CD8-positive, alpha-beta memory T cell (primary cell): ENCODE data around the gene EBF4. TPM values are rescaled to one million over a fixed set of nuclear protein-coding genes. Genes with fewer than 3 reads are reported as not detected.

Experiments used
- CTCF ChIA-PET: fragments of 350-600 bp; sonication (Branson Sonifier 250); formaldehyde crosslinking; loops from one replicate; lab custom pipeline; 2021; ENCODE audit warnings: antibody characterized with exemption; lab: Charles Lee
- POLR2A ChIA-PET: fragments of 350-600 bp; sonication (Branson Sonifier 250); formaldehyde crosslinking; loops from one replicate; lab custom pipeline; 2021; ENCODE audit warnings: antibody characterized with exemption; lab: Charles Lee
- DNase-seq, 5 donors: peaks; one replicate each; pipeline versions ENCODE4 v3.0.0 to v3.0.0-alpha.2; 2020 to 2022; ENCODE audit warnings: mixed read lengths in 1 of 5
- H3K27ac ChIP-seq: one replicate; pipeline ENCODE4 v1.7.0; 2013; ENCODE audit warnings: low read depth, mild to moderate bottlenecking, low read length, moderate library complexity
- H3K27me3 ChIP-seq: 2 replicates; pipeline ENCODE4 v1.7.0; 2013; ENCODE audit warnings: low read length, mild to moderate bottlenecking; ENCODE audit not compliant: insufficient read depth, poor library complexity, severe bottlenecking
- H3K36me3 ChIP-seq: 2 replicates; pipeline ENCODE4 v1.7.0; 2013; ENCODE audit warnings: mild to moderate bottlenecking, low read length, moderate library complexity; ENCODE audit not compliant: insufficient read depth
- H3K4me1 ChIP-seq: 2 replicates; pipeline ENCODE4 v1.7.0; 2013; ENCODE audit warnings: mild to moderate bottlenecking, low read length, moderate library complexity; ENCODE audit not compliant: insufficient read depth
- H3K4me3 ChIP-seq: 2 replicates; pipeline ENCODE4 v1.7.0; 2013; ENCODE audit warnings: mild to moderate bottlenecking, low read length
- H3K9me3 ChIP-seq: 2 replicates; pipeline ENCODE4 v1.7.0; 2013; ENCODE audit warnings: mild to moderate bottlenecking, low read length
- H3K27ac Mint-ChIP-seq, 8 donors: one replicate each; pipeline ENCODE4 v1.8.0; 2020 to 2021; ENCODE audit warnings: mixed read lengths in 8 of 8, mild to moderate bottlenecking in 6 of 8, inconsistent platforms in 3 of 8, moderate library complexity in 3 of 8
- H3K27me3 Mint-ChIP-seq, 2 donors: one replicate each; pipeline ENCODE4 v1.8.0; 2020 to 2021; ENCODE audit warnings: mixed read lengths in 2 of 2, mild to moderate bottlenecking in 1 of 2, moderate library complexity in 1 of 2
- H3K36me3 Mint-ChIP-seq, 3 donors: one replicate each; pipeline ENCODE4 v1.8.0; 2020 to 2021; ENCODE audit warnings: mixed read lengths in 3 of 3, inconsistent platforms in 1 of 3, mild to moderate bottlenecking in 1 of 3
- H3K4me1 Mint-ChIP-seq, 3 donors: one replicate each; pipeline ENCODE4 v1.8.0; 2020 to 2021; ENCODE audit warnings: mixed read lengths in 3 of 3, inconsistent platforms in 1 of 3, mild to moderate bottlenecking in 1 of 3
- H3K4me3 Mint-ChIP-seq, 7 donors: one replicate each; pipeline ENCODE4 v1.8.0; 2020 to 2021; ENCODE audit warnings: mixed read lengths in 7 of 7, mild to moderate bottlenecking in 6 of 7, moderate library complexity in 4 of 7, inconsistent platforms in 2 of 7
- H3K9me3 Mint-ChIP-seq, 5 donors: one replicate each; pipeline ENCODE4 v1.8.0; 2020 to 2022; ENCODE audit warnings: mixed read lengths in 5 of 5, mild to moderate bottlenecking in 3 of 5, moderate library complexity in 2 of 5, inconsistent platforms in 1 of 5
- polyA plus RNA-seq: library from polyadenylated mRNA; unstranded; fragments of 300-500 nt; fragmentation: Illumina TruSeq; gene quantifications from one replicate; pipeline ENCODE4 v1.2.3, GENCODE V29; 2021
- total RNA-seq, 2 experiments: library from RNA; stranded (reverse); gene quantifications; one replicate each; pipeline ENCODE4 v1.2.3, GENCODE V29; 2021

EBF4 gene
- total and polyA plus RNA-seq, 3 experiments from 2014 or later = 0.66 to 2.0 (median 0.92) TPM

GRCh38 chr20:2797136-2797983 is 104.8 kb downstream of the EBF4 start:
- ChIA-PET POLR2A (no interaction called here), CTCF (no interaction called here)
- H3K27me3 ChIP-seq = peaks cover 34% of the 10 kb centered on the region
- H3K27ac ChIP-seq = no peak overlapping the region
- H3K4me1 ChIP-seq = peaks cover 12% of the 10 kb centered on the region
- DNase-seq = peak in 1 of 5 donors; percentile 25
- no peaks in the 10 kb centered on the region for H3K9me3 ChIP-seq
- H3K36me3 ChIP-seq = no peaks in the 10 kb centered on the region
- H3K27me3 Mint-ChIP-seq = peaks cover 42 to 74% of the 10 kb centered on the region in 2 donors
- peak overlapping the region in 1 of 7 donors; percentile 33 for H3K4me3 Mint-ChIP-seq
- H3K4me3 ChIP-seq = no peak overlapping the region
- H3K9me3 Mint-ChIP-seq = peaks cover 0 to 4% (median 1%) of the 10 kb centered on the region in 5 donors
- no peak overlapping the region for H3K27ac Mint-ChIP-seq
- H3K36me3 Mint-ChIP-seq = no peaks in the 10 kb centered on the region
- peaks cover 19 to 26% (median 25%) of the 10 kb centered on the region in 3 donors for H3K4me1 Mint-ChIP-seq

GRCh38 chr20:2798095-2798805 is 105.7 kb downstream of the EBF4 start:
- Histone ChIP-seq H3K9me3 (no peaks in the 10 kb centered on the region), H3K36me3 (no peaks in the 10 kb centered on the region), H3K27me3 (peaks cover 34% of the 10 kb centered on the region), H3K4me1 (peaks cover 12% of the 10 kb centered on the region), H3K4me3 (no peak overlapping the region), H3K27ac (no peak overlapping the region)
- Mint-ChIP-seq H3K9me3 (peaks cover 0 to 4% (median 1%) of the 10 kb centered on the region in 5 donors), H3K4me3 (no peak overlapping the region), H3K36me3 (peaks cover 0 to 2% (median 0%) of the 10 kb centered on the region in 3 donors), H3K4me1 (peaks cover 19 to 26% (median 25%) of the 10 kb centered on the region in 3 donors), H3K27me3 (peaks cover 45 to 72% of the 10 kb centered on the region in 2 donors), H3K27ac (no peak overlapping the region)
- no peak for DNase-seq
- ChIA-PET CTCF (interaction anchor here (1.1 kb wide), 1 partner anchor 75 kb away, joined by 3 read pairs; the partner anchor contains the start of gene PTPRA), POLR2A (no interaction called here)

- no peak overlapping the region for H3K27ac Mint-ChIP-seq
- POLR2A ChIA-PET = no interaction called here
- peaks cover 48 to 72% of the 10 kb centered on the region in 2 donors for H3K27me3 Mint-ChIP-seq
- no peaks in the 10 kb centered on the region for H3K36me3 ChIP-seq
- H3K27me3 ChIP-seq = peaks cover 30% of the 10 kb centered on the region
- H3K9me3 Mint-ChIP-seq = peaks cover 0 to 4% (median 1%) of the 10 kb centered on the region in 5 donors
- peaks cover 19 to 26% (median 25%) of the 10 kb centered on the region in 3 donors for H3K4me1 Mint-ChIP-seq
- no peak overlapping the region for H3K27ac ChIP-seq
- CTCF ChIA-PET = interaction anchor here (1.1 to 1.2 kb wide), 2 partner anchors 23 to 74 kb away, joined by 3 read pairs; partner anchors contain the start of gene PTPRA
- H3K4me1 ChIP-seq = peaks cover 12% of the 10 kb centered on the region
- H3K4me3 ChIP-seq = no peak overlapping the region
- peak in 1 of 5 donors; percentile 30 for DNase-seq
- H3K9me3 ChIP-seq = no peaks in the 10 kb centered on the region
- H3K36me3 Mint-ChIP-seq = peaks cover 0 to 2% (median 0%) of the 10 kb centered on the region in 3 donors
- H3K4me3 Mint-ChIP-seq = peak overlapping the region in 6 of 7 donors; percentile 7 to 92 (median 82)
Measured at GRCh38 chr20:2798814-2799213, 106.2 kb downstream of the EBF4 start.

DNA sequence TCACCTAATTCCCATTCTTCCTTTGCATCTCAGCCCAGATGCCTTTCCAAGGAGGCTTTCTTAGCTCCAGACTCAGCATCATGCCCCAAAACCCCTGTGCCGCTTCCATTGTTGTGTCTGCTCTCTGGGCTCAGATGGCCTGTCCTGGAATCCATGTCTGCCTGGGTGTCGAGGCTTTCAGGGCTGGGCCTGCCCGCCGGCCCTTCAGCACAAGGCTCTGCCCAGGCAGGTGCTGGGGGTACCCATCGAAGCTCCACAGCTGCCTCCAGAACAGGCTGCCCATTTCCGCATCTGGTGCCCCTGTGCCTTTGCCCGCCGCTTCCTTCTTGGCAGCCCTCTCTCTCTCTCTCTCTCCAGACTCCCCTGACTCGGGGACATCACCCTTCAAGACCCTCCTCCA is 106.7 kb downstream of the EBF4 start:
- Histone ChIP-seq H3K27me3 (peaks cover 28% of the 10 kb centered on the region), H3K36me3 (no peaks in the 10 kb centered on the region), H3K4me1 (peaks cover 12% of the 10 kb centered on the region), H3K4me3 (peak overlapping the region; percentile 50), H3K9me3 (no peaks in the 10 kb centered on the region), H3K27ac (no peak overlapping the region)
- DNase-seq = peak in 1 of 5 donors; percentile 32
- Mint-ChIP-seq H3K9me3 (peaks cover 0 to 4% (median 1%) of the 10 kb centered on the region in 5 donors), H3K4me3 (peak overlapping the region in 6 of 7 donors; percentile 7 to 92 (median 86)), H3K27ac (no peak overlapping the region), H3K36me3 (peaks cover 0 to 2% (median 0%) of the 10 kb centered on the region in 3 donors), H3K27me3 (peaks cover 50 to 74% of the 10 kb centered on the region in 2 donors), H3K4me1 (peaks cover 19 to 26% (median 25%) of the 10 kb centered on the region in 3 donors)
- POLR2A ChIA-PET = no interaction called here
- CTCF ChIA-PET = interaction anchor here (1.1 to 1.2 kb wide), 2 partner anchors 22 to 74 kb away, joined by 3 read pairs; partner anchors contain the start of gene PTPRA

- peaks cover 0 to 2% (median 0%) of the 10 kb centered on the region in 3 donors for H3K36me3 Mint-ChIP-seq
- peaks cover 19 to 26% (median 25%) of the 10 kb centered on the region in 3 donors for H3K4me1 Mint-ChIP-seq
- Histone ChIP-seq H3K36me3 (no peaks in the 10 kb centered on the region), H3K27me3 (peaks cover 28% of the 10 kb centered on the region), H3K9me3 (no peaks in the 10 kb centered on the region), H3K4me3 (peak overlapping the region; percentile 50), H3K27ac (no peak overlapping the region), H3K4me1 (peaks cover 12% of the 10 kb centered on the region)
- peak overlapping the region; percentile 80 to 92 (median 85) for H3K4me3 Mint-ChIP-seq
- peak in 1 of 5 donors; percentile 30 for DNase-seq
- ChIA-PET POLR2A (no interaction called here), CTCF (interaction anchor here (1.1 to 1.2 kb wide), 2 partner anchors 22 to 73 kb away, joined by 3 read pairs; partner anchors contain the start of gene PTPRA)
- peaks cover 0 to 4% (median 1%) of the 10 kb centered on the region in 5 donors for H3K9me3 Mint-ChIP-seq
- H3K27me3 Mint-ChIP-seq = peaks cover 49 to 71% of the 10 kb centered on the region in 2 donors
- H3K27ac Mint-ChIP-seq = peak overlapping the region in 1 of 8 donors; percentile 49
Measured at GRCh38 chr20:2799688-2800520, 107.3 kb downstream of the EBF4 start.

DNA sequence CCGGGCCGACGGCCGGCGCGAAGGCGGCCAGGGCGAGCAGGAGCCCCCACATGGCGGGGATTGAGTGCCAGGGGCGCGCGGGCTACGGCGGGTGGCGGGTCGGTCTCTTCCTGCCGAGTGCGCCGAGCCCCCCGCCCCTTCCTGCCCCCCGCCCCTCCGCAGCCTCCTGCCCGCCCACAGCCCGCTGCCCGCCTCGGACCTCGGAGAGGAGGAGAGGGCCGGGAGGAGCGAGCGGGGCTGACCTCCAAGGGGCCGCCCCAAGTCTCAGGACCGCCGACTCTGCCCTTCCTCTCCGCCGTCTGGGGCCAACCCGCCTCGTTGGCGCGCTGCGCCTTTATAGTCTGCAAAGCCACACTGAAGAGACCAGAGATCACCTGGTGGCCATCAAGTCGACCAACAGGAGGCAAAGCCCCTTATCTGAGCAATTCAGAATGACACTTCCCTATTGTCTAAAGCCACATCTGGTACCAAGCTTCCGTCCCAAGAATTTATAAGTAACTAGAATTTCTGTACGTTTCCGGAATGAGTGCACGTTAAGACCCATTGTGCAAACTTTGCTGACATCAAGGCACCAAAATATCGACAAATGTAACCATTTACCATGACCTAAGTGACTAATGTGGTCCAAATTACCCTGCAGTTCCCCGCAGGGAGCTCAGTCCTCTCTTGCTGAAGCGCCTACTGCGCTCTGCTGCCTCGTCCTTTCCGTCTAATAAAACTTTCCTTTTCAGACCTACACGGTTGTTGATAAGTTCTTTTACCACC is 108.1 kb downstream of the EBF4 start, which contains the start of gene CPXM1:
Gene CPXM1, minus strand, starts transcription at position 107 of the 765 bp plus-strand sequence. Its CDS starts 55 bp downstream, at position 52.
- peaks cover 12% of the 10 kb centered on the region for H3K4me1 ChIP-seq
- Mint-ChIP-seq H3K9me3 (peaks cover 0 to 4% (median 1%) of the 10 kb centered on the region in 5 donors), H3K4me3 (peak within 1 kb of the TSS; percentile 80 to 92 (median 85)), H3K4me1 (peaks cover 19 to 26% (median 25%) of the 10 kb centered on the region in 3 donors), H3K27ac (peak within 1 kb of the TSS in 1 of 8 donors; percentile 61), H3K27me3 (peaks cover 50 to 71% of the 10 kb centered on the region in 2 donors), H3K36me3 (peaks cover 0 to 2% (median 0%) of the 10 kb centered on the region in 3 donors)
- no peaks in the 10 kb centered on the region for H3K36me3 ChIP-seq
- POLR2A ChIA-PET = no interaction called here
- H3K27me3 ChIP-seq = peaks cover 28% of the 10 kb centered on the region
- no peaks in the 10 kb centered on the region for H3K9me3 ChIP-seq
- peak in 1 of 5 donors; percentile 14 for DNase-seq
- peak within 1 kb of the TSS; percentile 50 for H3K4me3 ChIP-seq
- H3K27ac ChIP-seq = peak within 1 kb of the TSS; percentile 9
- CTCF ChIA-PET = no interaction called here
